ENCODE measurements around the gene LRP8. TPM values are rescaled to one million over a fixed set of nuclear protein-coding genes. Genes with fewer than 3 reads are reported as not detected.

The LRP8 gene
- total and polyA plus RNA-seq, 4 donors: 0.15 to 0.75 (median 0.29) TPM

GRCh38 chr1:53343831-53344668 lies 16.2 kb upstream of the LRP8 start:
- Histone ChIP-seq H3K9ac (ENCODE audit: low read depth in 1 of 2, low read length in 2 of 2) (no peak overlapping the region), H3K27ac (ENCODE audit: low read depth in 1 of 2, low read length in 2 of 2) (no peak overlapping the region), H3K4me3 (ENCODE audit: low read depth in 1 of 3, low read length in 3 of 3) (no peak overlapping the region), H3K36me3 (ENCODE audit: control insufficient read depth in 4 of 4, insufficient read depth in 3 of 4, low read depth in 1 of 4, low read length in 3 of 4) (no peaks in the 10 kb centered on the region), H3K27me3 (ENCODE audit: control insufficient read depth in 4 of 4, insufficient read depth in 4 of 4, low read length in 3 of 4) (no peaks in the 10 kb centered on the region), H3K9me3 (ENCODE audit: control insufficient read depth in 4 of 4, low read length in 3 of 4) (no peaks in the 10 kb centered on the region), H3K4me1 (ENCODE audit: control insufficient read depth in 4 of 4, insufficient read depth in 4 of 4, low read length in 3 of 4) (no peaks in the 10 kb centered on the region)
- WGBS: 82% methylated on average over 9 of the region's 9 CpGs
- peak; percentile 20 for DNase-seq (ENCODE audit: low spot score)
- TF ChIP-seq FOXA1 (IDR thresholded peaks at IDR 0.05): no peak
- TF ChIP-seq REST (IDR thresholded peaks at IDR 0.05): no peak
- no peak for TF ChIP-seq RXRA (IDR thresholded peaks at IDR 0.05)
- TF ChIP-seq JUND (IDR thresholded peaks at IDR 0.05): no peak
- no peak for TF ChIP-seq ZBTB33 (IDR thresholded peaks at IDR 0.05)
- no peak for TF ChIP-seq ATF3 (IDR thresholded peaks at IDR 0.05)
- TF ChIP-seq YY1 (IDR thresholded peaks at IDR 0.05): no peak
- no peak for TF ChIP-seq SP1 (IDR thresholded peaks at IDR 0.05)
- no peak for TF ChIP-seq FOXA2 (IDR thresholded peaks at IDR 0.05)
- no peak for TF ChIP-seq RAD21 (IDR thresholded peaks at IDR 0.05)
- TF ChIP-seq HNF4A (conservative IDR thresholded peaks at IDR 0.05): no peak
- no peak for TF ChIP-seq CTCF (IDR thresholded peaks at IDR 0.05; ENCODE audit: low read depth, low read length, missing input control)
- no peak for TF ChIP-seq TAF1 (conservative IDR thresholded peaks at IDR 0.05)
- no peak for TF ChIP-seq MAX (IDR thresholded peaks at IDR 0.05)
- TF ChIP-seq GABPA (IDR thresholded peaks at IDR 0.05 in 1 of 2, conservative IDR thresholded peaks at IDR 0.05 in 1 of 2): no peak
- no peak for TF ChIP-seq EGR1 (IDR thresholded peaks at IDR 0.05; ENCODE audit: low read depth in 2 of 2)
- no peak for TF ChIP-seq NR2F2 (IDR thresholded peaks at IDR 0.05)
- TF ChIP-seq HNF4G (IDR thresholded peaks at IDR 0.05): no peak
